ENCODE results near the gene TLE1.
"Not testable (repeated sequence)": the region's sequence is repeated elsewhere in the genome, so short reads cannot be mapped to it uniquely, and the experiment has no call there.

TLE1 gene

GRCh38 chr9:81718244-81718643 is 28.9 kb upstream of the TLE1 start:
- TF ChIP-seq FOXP2 (optimal IDR thresholded peaks at IDR 0.05; ENCODE audit: control extremely low read depth, extremely low read length, insufficient read depth) (no peak), EZH2 (IDR thresholded peaks at IDR 0.05) (no peak), POLR2AphosphoS5 (IDR thresholded peaks at IDR 0.05; ENCODE audit: borderline replicate concordance, low read depth, low read length) (no peak)
- DNase-seq (ENCODE audit: low read depth, low spot score): no peak
- Histone ChIP-seq H3K9ac (ENCODE audit: insufficient read length) (no peak overlapping the region), H3K36me3 (ENCODE audit: insufficient read depth, low read length) (no peaks in the 10 kb centered on the region), H3K4me3 (no peak overlapping the region), H3K27ac (no peak overlapping the region), H3K9me3 (ENCODE audit: low read depth, low read length) (no peaks in the 10 kb centered on the region)

GRCh38 chr9:81717747-81718077 is 28.4 kb upstream of the TLE1 start:
- no peak for DNase-seq (ENCODE audit: low read depth, low spot score)
- Histone ChIP-seq H3K9me3 (ENCODE audit: low read depth, low read length) (no peaks in the 10 kb centered on the region), H3K4me3 (no peak overlapping the region), H3K27ac (no peak overlapping the region), H3K36me3 (ENCODE audit: insufficient read depth, low read length) (no peaks in the 10 kb centered on the region), H3K9ac (ENCODE audit: insufficient read length) (no peak overlapping the region)
- no peak for TF ChIP-seq POLR2AphosphoS5 (IDR thresholded peaks at IDR 0.05; ENCODE audit: borderline replicate concordance, low read depth, low read length)
- no peak for TF ChIP-seq EZH2 (IDR thresholded peaks at IDR 0.05)
- TF ChIP-seq FOXP2 (optimal IDR thresholded peaks at IDR 0.05; ENCODE audit: control extremely low read depth, extremely low read length, insufficient read depth): no peak

DNA sequence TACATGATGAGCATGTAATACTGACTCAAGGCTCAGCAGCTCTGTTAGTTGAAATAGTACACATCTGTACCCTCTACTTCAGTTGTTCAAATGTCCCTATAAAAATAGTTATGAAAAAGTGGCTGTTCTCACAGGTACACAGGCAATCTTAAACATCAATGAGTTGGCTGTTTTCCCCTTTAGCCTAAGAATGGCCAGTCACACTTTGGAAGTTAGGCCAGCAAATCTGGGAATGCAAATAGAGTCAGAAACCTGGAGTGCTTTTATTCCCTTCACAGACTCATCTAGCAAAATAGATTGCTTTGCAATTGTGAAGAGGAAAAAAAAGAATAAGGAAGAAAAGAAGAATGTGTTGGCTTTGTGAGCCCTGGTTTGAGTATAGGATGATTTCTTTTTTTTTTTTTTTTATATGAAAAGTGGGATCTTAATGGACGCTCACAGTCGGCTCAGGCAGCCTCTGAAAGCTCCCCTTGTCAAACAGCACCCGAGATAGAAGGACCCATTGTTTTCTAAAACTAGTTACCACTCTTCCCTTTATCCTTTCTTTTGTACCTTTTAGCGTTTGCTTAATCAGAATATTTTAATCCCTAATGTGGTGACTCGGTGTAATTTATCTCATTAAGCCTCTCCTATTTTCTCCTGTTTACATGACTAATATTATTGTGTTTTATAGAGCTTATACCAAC is 27.9 kb upstream of the TLE1 start:
- TF ChIP-seq EZH2 (IDR thresholded peaks at IDR 0.05): no peak
- TF ChIP-seq FOXP2 (optimal IDR thresholded peaks at IDR 0.05; ENCODE audit: control extremely low read depth, extremely low read length, insufficient read depth): no peak
- TF ChIP-seq POLR2AphosphoS5 (IDR thresholded peaks at IDR 0.05; ENCODE audit: borderline replicate concordance, low read depth, low read length): no peak
- Histone ChIP-seq H3K27ac (no peak overlapping the region), H3K4me3 (no peak overlapping the region), H3K9ac (ENCODE audit: insufficient read length) (no peak overlapping the region), H3K9me3 (ENCODE audit: low read depth, low read length) (no peaks in the 10 kb centered on the region), H3K36me3 (ENCODE audit: insufficient read depth, low read length) (no peaks in the 10 kb centered on the region)
- DNase-seq (ENCODE audit: low read depth, low spot score): no peak

GRCh38 chr9:81716409-81716808 is 27.1 kb upstream of the TLE1 start:
- no peak for TF ChIP-seq EZH2 (IDR thresholded peaks at IDR 0.05)
- TF ChIP-seq POLR2AphosphoS5 (IDR thresholded peaks at IDR 0.05; ENCODE audit: borderline replicate concordance, low read depth, low read length): no peak
- TF ChIP-seq FOXP2 (optimal IDR thresholded peaks at IDR 0.05; ENCODE audit: control extremely low read depth, extremely low read length, insufficient read depth): no peak
- DNase-seq (ENCODE audit: low read depth, low spot score): no peak
- no peak overlapping the region for H3K27ac ChIP-seq

DNA sequence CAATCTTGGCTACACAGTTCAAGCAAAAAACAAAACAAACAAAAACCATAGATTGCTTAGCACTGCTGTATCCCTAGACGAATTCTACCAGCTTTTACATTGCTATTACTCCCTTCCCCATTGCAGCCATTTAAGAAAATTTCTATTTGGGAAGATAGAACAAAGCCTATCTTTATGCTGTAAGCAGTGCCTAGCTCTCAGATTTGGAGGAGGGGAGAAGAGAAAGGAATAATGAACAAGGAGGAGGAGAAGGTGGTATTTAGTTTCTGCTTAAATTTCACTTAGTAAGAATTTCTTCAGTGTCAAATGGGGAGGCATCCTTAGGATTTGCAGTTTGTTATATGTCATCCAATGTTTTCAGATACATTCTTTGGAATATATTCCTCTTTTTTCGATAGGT is 16.2 kb upstream of the TLE1 start:
- Histone ChIP-seq H3K9me3 (ENCODE audit: low read depth, low read length) (no peaks in the 10 kb centered on the region), H3K27ac (no peak overlapping the region), H3K36me3 (ENCODE audit: insufficient read depth, low read length) (no peaks in the 10 kb centered on the region), H3K4me3 (no peak overlapping the region), H3K9ac (ENCODE audit: insufficient read length) (no peak overlapping the region)
- DNase-seq (ENCODE audit: low read depth, low spot score): no peak
- TF ChIP-seq EZH2 (IDR thresholded peaks at IDR 0.05) (no peak), POLR2AphosphoS5 (IDR thresholded peaks at IDR 0.05; ENCODE audit: borderline replicate concordance, low read depth, low read length) (no peak), FOXP2 (optimal IDR thresholded peaks at IDR 0.05; ENCODE audit: control extremely low read depth, extremely low read length, insufficient read depth) (no peak)

More at GRCh38 chr9:81716409-81716808, 27.1 kb upstream of the TLE1 start:
- Histone ChIP-seq H3K4me3 (no peak overlapping the region), H3K9me3 (ENCODE audit: low read depth, low read length) (no peaks in the 10 kb centered on the region), H3K36me3 (ENCODE audit: insufficient read depth, low read length) (no peaks in the 10 kb centered on the region), H3K9ac (ENCODE audit: insufficient read length) (no peak overlapping the region)

DNA sequence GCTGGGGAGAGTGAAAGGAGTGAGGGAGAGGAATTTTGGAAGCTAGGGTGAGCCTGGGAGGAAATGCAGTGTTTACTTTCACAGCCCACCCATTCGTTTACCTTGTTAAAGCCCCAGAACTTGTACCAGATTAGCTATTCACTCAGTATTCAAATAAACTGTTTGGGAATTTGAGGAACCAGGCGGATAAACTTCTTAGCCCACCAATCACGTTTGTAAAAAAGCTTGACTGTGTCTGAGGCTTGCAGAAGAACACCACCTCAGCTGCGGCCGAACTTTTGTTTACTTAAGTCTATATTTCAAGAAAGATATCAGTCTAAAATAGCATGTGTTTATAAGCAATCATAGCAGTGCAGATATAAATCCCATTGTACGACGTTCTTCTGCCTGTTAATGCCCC is 5.2 kb upstream of the TLE1 start:
- DNase-seq (ENCODE audit: low read depth, low spot score): no peak
- no peaks in the 10 kb centered on the region for H3K36me3 ChIP-seq (ENCODE audit: insufficient read depth, low read length)
- no peak for TF ChIP-seq EZH2 (IDR thresholded peaks at IDR 0.05)
- no peak for TF ChIP-seq FOXP2 (optimal IDR thresholded peaks at IDR 0.05; ENCODE audit: control extremely low read depth, extremely low read length, insufficient read depth)
- no peak for TF ChIP-seq POLR2AphosphoS5 (IDR thresholded peaks at IDR 0.05; ENCODE audit: borderline replicate concordance, low read depth, low read length)

GRCh38 chr9:81693671-81694378 is 4.5 kb upstream of the TLE1 start:
- peak overlapping the region; percentile 72 for H3K4me3 ChIP-seq
- no peak for TF ChIP-seq EZH2 (IDR thresholded peaks at IDR 0.05)
- no peak for TF ChIP-seq FOXP2 (optimal IDR thresholded peaks at IDR 0.05; ENCODE audit: control extremely low read depth, extremely low read length, insufficient read depth)
- TF ChIP-seq POLR2AphosphoS5 (IDR thresholded peaks at IDR 0.05; ENCODE audit: borderline replicate concordance, low read depth, low read length): no peak; the same call in 1 of the 2 replicates
- peak; percentile 56 for DNase-seq (ENCODE audit: low read depth, low spot score)
- peak overlapping the region; percentile 51 for H3K27ac ChIP-seq
- no peak overlapping the region for H3K9ac ChIP-seq (ENCODE audit: insufficient read length)
- H3K36me3 ChIP-seq (ENCODE audit: insufficient read depth, low read length): no peaks in the 10 kb centered on the region
- no peaks in the 10 kb centered on the region for H3K9me3 ChIP-seq (ENCODE audit: low read depth, low read length)

More for the DNA sequence above, 5.2 kb upstream of the TLE1 start:
- Histone ChIP-seq H3K4me3 (peak overlapping the region; percentile 72), H3K27ac (peak overlapping the region; percentile 51; the same call in 1 of the 2 replicates), H3K9ac (ENCODE audit: insufficient read length) (no peak overlapping the region), H3K9me3 (ENCODE audit: low read depth, low read length) (no peaks in the 10 kb centered on the region)

GRCh38 chr9:81690251-81690851 is 1.0 kb upstream of the TLE1 start:
- TF ChIP-seq FOXP2 (optimal IDR thresholded peaks at IDR 0.05; ENCODE audit: control extremely low read depth, extremely low read length, insufficient read depth) (no peak), POLR2AphosphoS5 (IDR thresholded peaks at IDR 0.05; ENCODE audit: borderline replicate concordance, low read depth, low read length) (no peak), EZH2 (IDR thresholded peaks at IDR 0.05) (no peak)
- DNase-seq (ENCODE audit: low read depth, low spot score): no peak
- no peak overlapping the region for H3K27ac ChIP-seq
- no peaks in the 10 kb centered on the region for H3K9me3 ChIP-seq (ENCODE audit: low read depth, low read length)
- H3K4me3 ChIP-seq: peak overlapping the region; percentile 82
- no peaks in the 10 kb centered on the region for H3K36me3 ChIP-seq (ENCODE audit: insufficient read depth, low read length)
- H3K9ac ChIP-seq (ENCODE audit: insufficient read length): peak overlapping the region; percentile 20

GRCh38 chr9:81689093-81689342 is 329 bp downstream of the TLE1 start:
- not testable (repeated sequence) for H3K9ac ChIP-seq (ENCODE audit: insufficient read length); H3K36me3 ChIP-seq (ENCODE audit: insufficient read depth, low read length); H3K27ac ChIP-seq; H3K9me3 ChIP-seq (ENCODE audit: low read depth, low read length); DNase-seq (ENCODE audit: low read depth, low spot score)
- H3K4me3 ChIP-seq: peak overlapping the region; percentile 82

DNA sequence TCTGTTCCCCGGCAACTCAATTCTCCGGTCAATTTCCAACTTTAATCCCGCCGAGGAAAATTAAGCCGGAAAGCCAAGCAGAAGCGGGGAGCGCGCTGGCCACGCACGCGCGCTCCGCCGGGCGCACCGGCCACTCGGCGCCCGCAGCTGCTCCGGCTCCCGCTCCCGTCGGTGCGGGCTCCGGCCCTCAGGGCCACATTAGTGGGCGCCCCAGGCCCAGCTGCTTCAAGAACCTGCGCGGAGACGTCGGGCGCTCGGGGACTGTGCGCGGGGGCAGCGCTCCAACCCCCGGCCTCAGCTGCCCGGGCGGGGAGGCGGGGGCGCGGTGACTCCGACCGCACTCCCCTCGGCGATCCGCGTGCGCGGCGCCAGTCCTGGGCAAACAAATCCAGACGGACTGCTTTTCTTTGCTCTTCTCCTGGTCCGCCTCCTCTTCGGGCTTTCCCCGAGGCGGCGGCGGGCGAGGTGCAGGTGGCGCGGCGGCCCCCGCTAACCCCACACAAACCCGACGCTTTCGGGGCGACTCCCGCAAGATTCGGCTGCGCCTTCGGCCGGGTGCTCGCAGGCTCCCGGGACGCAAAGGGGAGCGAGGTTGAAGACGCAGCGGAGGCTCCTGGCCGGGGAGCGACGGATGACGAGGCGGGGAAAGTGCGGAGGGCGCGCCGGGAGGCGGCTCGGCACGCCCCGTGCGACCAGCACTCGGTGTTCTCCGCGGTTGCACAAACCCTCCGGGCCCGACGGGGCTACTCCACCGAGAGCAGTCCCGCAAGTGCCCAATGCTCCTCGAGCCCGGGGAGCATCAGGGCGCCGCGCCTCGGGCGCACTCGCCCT is 870 bp downstream of the TLE1 start:
- not testable (repeated sequence) for H3K36me3 ChIP-seq (ENCODE audit: insufficient read depth, low read length); DNase-seq (ENCODE audit: low read depth, low spot score); H3K9ac ChIP-seq (ENCODE audit: insufficient read length); H3K27ac ChIP-seq; H3K9me3 ChIP-seq (ENCODE audit: low read depth, low read length)
- peak overlapping the region; percentile 82 for H3K4me3 ChIP-seq
